Measurements from ENCODE around the gene GPRIN1.
"Not testable (repeated sequence)": the region's sequence is repeated elsewhere in the genome, so short reads cannot be mapped to it uniquely, and the experiment has no call there.

GPRIN1 gene

DNA sequence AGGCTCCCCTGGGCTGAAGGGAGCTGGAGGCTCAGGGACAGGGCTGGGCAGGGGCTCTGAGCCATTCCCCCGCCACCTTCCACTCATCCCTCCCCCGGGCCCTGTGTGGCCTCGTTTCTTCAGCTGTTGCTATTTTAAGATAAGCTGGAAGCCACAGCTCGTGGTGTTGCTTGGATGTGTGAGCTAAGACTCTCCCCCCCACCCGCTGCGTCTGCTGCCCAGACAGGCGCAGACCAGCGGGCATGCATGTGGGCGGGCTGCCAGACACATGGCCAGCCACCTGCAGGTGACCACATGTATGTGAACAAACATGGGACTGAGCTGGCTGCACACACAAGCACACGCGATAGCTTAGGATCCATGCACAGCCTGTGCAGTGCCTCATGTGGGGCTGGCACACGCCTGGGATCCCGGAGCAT, 11.7 kb upstream of the GPRIN1 start:
- DNase-seq, result no peak

DNA sequence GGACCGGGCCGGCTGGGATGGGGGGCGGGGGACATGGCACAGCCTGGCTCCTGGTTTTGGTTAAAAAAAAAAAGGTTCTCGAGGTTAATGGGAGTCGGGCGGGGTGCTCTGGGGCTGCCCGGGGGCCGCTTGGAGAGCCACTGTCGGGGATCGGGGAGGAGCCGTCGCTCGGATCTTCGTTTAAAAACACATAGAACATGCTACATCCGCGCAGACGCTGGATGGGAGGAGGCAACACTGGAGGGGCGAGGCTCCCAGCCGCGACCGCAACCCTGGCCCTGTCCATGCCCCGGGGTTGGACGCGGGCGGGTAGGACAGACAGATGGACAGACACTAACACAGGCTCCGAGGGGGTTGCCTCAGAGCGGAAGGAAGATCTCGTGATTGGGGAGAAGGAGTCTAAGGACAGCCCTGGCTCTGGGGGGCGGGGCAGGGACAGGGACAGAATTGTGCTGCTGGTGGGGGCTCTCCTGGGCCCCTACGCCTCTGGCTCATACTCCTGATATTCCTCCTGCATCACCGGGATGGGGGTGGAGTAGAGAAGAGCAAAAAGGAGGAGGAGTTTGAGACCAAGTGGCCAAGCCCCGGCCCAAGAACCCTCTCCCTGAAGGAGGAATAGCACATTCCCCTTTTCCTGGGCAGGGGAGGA, 10.5 kb upstream of the GPRIN1 start:
- DNase-seq, result no peak

- DNase-seq, result no peak
These were observed 9.8 kb upstream of the GPRIN1 start for GRCh38 chr5:176619569-176620332.

- peak; percentile 20 to 65 (median 36) for DNase-seq
These were observed 9.2 kb upstream of the GPRIN1 start for GRCh38 chr5:176619203-176619568.

GRCh38 chr5:176618783-176619182, 8.8 kb upstream of the GPRIN1 start:
- DNase-seq, result no peak

DNA sequence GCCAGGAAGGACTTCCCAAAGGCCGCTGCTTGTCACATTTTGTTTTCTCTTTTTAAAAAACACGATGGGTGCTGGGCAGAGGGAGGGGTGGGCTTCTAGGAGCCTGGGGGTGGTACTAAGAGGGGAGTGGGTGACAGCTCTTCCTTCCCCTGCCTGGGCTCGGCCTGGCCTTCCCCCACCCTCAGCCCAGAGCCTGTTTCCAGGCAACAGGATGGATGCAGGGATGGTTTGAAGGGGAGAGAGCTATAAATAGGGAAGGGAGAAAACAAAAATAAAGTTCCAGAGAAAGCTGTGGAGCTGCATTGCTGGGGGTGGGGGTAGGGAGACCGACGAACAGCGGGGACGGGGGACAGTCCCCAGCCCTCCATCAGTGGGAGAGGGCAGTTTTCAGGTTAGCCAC, 6.6 kb upstream of the GPRIN1 start:
- no peak for DNase-seq

DNA sequence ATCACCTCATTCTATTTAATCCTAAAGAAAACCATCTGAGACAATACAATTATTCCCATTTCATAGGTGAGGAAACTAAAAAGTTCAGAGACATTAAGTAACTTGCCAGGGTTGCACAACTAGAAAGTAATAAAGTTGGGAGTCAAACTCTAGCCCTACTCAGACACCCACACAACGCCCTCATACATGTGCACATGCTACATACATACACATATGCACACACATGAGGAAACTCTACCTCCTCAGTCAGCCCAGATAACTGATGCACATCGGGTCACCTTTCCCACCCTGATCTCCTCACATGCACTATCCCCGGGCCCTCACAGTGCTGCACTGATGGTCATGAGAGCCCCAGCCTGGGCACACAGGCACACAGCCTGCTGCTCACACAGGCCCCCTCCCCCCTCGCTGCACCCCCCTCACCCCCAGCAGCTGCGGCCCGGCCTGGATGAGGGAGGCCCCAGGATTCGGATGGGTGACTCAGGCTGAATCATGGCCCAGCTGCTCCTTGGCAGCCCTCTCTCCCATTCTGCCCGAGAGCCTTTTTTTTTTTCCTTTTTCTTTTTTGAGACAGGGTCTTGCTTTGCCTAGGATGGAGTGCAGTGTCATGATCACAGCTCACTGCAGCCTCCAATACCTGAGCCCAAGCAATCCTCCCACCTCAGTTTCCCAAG, 5.0 kb upstream of the GPRIN1 start:
- DNase-seq, result no peak

GRCh38 chr5:176612855-176613254, 2.9 kb upstream of the GPRIN1 start:
- DNase-seq, result no peak

DNA sequence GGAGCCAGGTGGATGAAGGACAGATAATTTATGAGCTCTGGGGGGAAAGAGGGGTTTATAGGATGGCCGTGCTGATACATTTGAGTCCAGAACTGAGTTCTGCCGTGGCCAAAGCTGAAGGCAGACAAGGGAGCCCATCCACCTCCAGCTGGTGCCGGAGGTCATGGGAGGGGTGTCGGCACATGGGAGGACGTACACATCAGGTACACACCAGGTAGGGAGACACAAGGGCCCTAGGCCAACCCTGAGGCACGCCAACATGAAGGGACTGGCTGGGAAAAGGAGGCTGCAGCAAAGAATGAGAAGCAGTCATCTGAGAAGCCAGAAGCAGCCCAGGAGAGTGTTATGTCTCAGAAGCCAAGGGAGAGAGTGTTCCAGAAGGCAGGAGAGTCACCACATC, 2.1 kb upstream of the GPRIN1 start:
- no peak for DNase-seq

DNA sequence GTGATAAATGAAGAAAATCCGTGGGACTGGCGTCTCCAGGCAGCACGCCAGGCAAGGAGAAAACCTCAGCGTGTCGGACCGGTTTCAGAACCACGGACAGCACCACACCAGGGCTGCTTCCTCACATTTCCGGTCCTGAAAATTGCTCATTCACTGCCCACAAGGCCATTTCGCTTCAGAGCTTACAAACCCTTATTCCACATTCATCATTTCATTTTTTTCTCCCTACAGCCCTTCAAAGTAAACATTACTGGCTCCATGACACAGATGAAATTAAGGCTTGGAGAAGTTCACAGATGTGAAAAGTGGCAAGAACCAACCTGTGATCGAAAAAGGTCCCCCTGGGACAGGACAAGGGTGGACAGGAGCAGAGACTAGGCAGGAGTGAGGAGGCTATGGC, 1.5 kb upstream of the GPRIN1 start:
- peak in 2 of 4 experiments; percentile 27 to 48 for DNase-seq

- DNase-seq, result no peak
These were observed 448 bp upstream of the GPRIN1 start for GRCh38 chr5:176610435-176610773.

GRCh38 chr5:176608937-176609723, 826 bp downstream of the GPRIN1 start:
- no peak for DNase-seq

- no peak for DNase-seq
These were observed 1.7 kb downstream of the GPRIN1 start for GRCh38 chr5:176608142-176608705.

DNA sequence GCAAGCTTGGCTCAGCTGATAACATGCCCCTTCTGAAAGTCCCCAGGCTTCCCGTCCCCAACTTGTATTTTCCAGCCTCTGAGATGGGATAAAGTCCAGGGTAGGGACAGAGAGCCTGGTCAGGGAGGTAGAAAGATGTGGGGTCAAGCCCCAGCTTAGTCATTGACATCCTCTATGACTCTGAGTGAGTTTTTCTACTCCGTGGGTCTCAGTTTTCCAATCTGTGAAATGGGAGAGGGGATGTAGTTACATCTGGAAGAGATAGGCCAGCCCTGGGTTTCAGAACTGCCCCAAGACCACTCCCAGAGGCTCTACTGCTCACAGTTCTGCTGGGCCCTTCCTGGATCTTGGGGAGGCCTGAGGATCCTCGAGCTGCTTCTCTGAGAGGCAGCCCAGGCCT, 3.1 kb downstream of the GPRIN1 start:
- no peak for DNase-seq

- DNase-seq, result no peak
These were observed 3.9 kb downstream of the GPRIN1 start for GRCh38 chr5:176606032-176606431.

DNA sequence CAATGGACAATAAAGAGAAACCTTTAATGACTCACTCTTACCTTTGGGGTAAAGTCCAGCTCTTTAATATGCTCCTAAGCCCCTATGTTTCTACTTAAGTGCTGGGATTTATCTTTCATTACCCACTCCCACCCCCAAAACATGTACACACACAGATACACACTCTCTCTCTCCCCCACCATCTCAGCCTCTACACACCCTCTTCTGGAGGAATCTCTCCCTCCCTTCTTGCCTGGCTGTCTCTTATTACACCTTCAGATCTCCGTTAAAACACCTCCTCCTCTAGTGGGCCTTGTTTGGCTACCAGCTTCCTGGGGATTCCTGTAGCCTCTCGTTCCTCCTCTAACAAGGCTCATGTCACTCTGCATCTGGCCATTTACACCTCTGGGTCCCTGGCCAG, 6.9 kb downstream of the GPRIN1 start:
- DNase-seq, result no peak

- no peak for DNase-seq
These were observed 8.0 kb downstream of the GPRIN1 start for GRCh38 chr5:176601901-176602482.

DNA sequence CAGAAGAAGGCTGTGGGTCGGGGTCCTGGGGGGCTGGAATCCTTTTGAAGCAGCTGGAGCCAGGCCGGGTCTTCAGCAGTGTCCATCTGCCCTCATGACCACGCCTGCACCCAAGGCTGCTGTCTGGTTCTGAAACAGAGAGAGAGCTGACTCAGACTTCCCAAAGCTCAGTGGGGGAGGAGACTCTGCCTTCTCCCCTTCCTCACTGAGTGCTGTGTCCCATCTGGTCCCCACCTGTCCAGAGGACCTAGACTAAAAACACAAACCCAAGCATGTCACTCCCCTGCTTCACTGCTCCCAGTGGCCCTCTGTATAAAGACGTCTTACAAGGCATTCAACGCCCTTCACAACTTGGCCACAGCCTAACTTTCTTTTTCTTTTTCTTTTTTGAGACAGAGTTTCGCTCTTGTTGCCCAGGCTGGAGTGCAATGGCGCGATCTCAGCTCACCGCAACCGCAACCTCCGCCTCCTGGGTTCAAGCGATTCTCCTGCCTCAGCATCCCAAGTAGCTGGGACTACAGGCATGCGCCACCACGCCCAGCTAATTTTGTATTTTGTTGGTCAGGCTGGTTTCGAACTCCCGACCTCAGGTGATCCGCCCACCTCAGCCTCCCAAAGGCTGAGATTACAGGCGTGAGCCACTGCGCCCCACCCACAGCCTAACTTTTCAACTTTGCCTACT, 10.1 kb downstream of the GPRIN1 start:
- not testable (repeated sequence) for DNase-seq

GRCh38 chr5:176597417-176598389, 12.3 kb downstream of the GPRIN1 start:
- no peak for DNase-seq

DNA sequence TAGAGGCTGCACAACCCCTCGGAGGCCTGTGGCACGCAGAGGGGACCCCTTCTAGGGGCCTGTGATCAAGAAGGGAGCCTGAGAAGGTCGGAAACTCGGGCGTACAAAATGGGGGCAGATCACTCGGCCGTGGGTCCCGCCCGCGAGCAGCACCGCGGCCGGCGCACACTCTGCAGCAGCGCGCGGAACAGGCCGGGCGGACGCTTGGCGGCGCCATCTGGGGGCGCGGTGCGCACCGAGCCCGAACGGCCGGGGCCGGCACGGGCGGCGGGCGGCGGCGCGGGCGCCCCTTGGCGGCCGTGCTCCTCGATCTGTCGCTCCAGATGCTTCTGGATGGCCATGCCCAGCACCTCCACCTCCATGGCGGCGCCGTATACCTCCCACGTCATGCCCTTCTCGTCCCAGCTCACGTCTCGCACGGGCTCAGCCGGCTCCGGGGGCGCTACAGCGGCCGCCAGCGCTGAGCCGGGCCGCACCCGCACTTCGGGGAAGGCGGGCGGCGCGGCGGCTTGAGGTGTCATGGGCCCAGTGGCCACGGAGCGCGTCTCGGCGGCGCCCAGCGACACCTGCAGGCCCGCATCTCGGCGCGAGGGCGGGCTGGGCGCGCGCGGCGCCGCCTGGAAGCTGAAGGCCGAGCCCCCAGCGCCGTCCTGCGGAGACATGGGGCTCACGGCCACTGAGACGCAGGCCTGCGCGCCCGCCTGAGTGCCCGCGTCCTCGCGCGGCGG, 13.1 kb downstream of the GPRIN1 start:
- peak in 3 of 4 experiments; percentile 22 to 64 (median 55) for DNase-seq

Data from activated naive CD4-positive, alpha-beta T cell (primary cell).